Fibroblast of lung (primary cell): Measurements from ENCODE around the gene PLA2G1B. TPM values are rescaled to one million over a fixed set of nuclear protein-coding genes. Genes with fewer than 3 reads are reported as not detected.

Experiments
- DNase-seq, 2 donors: peaks; one replicate each; pipeline versions ENCODE4 v3.0.0 to v3.0.0-alpha.2; 2010; ENCODE audit warnings: low read depth in 2 of 2
- H2AFZ ChIP-seq: 2 replicates; pipeline ENCODE4 v1.5.1; 2012; ENCODE audit warnings: low read length, control low read depth, inconsistent platforms
- H3K27ac ChIP-seq: 2 replicates; pipeline ENCODE4 v1.5.1; 2011; ENCODE audit warnings: low read length, control low read depth; ENCODE audit not compliant: insufficient read depth
- H3K27me3 ChIP-seq: 2 replicates; pipeline ENCODE4 v1.5.1; 2011; ENCODE audit warnings: mild to moderate bottlenecking, low read length; ENCODE audit not compliant: control insufficient read depth, insufficient read depth
- H3K36me3 ChIP-seq: 2 replicates; pipeline ENCODE4 v1.5.1; 2011; ENCODE audit warnings: low read length; ENCODE audit not compliant: control insufficient read depth, insufficient read depth
- H3K4me1 ChIP-seq: 2 replicates; pipeline ENCODE4 v1.5.1; 2011; ENCODE audit warnings: low read length; ENCODE audit not compliant: control insufficient read depth, insufficient read depth; ENCODE audit errors: extremely low read depth
- H3K4me2 ChIP-seq: 2 replicates; pipeline ENCODE4 v1.5.1; 2011; ENCODE audit warnings: low read length, control low read depth; ENCODE audit not compliant: insufficient read depth; ENCODE audit errors: extremely low read depth
- H3K4me3 ChIP-seq, 4 experiments: fragments of 200-600 bp in 1 of 4; sonication (generic) in 1 of 4; replicated peaks in 1 of 4; 2 replicates each; pipeline ENCODE4 v1.5.1; 2011 to 2016; ENCODE audit warnings: low read length in 4 of 4, low read depth in 3 of 4, mild to moderate bottlenecking in 3 of 4, control low read depth in 2 of 4, inconsistent platforms in 1 of 4, mixed read lengths in 1 of 4; ENCODE audit not compliant: insufficient read depth in 1 of 4; ENCODE audit errors: control extremely low read depth in 1 of 4
- H3K79me2 ChIP-seq: 2 replicates; pipeline ENCODE4 v1.5.1; 2012; ENCODE audit warnings: mild to moderate bottlenecking, low read length, inconsistent platforms; ENCODE audit not compliant: control insufficient read depth, insufficient read depth
- H3K9ac ChIP-seq: 2 replicates; pipeline ENCODE4 v1.5.1; 2011; ENCODE audit warnings: mild to moderate bottlenecking, low read length, control low read depth; ENCODE audit not compliant: insufficient read depth
- H3K9me3 ChIP-seq: 2 replicates; pipeline ENCODE4 v1.5.1; 2012; ENCODE audit warnings: low read depth, low read length; ENCODE audit not compliant: control insufficient read depth, insufficient read depth
- H4K20me1 ChIP-seq: 2 replicates; pipeline ENCODE4 v1.5.1; 2011; ENCODE audit warnings: low read length; ENCODE audit not compliant: control insufficient read depth, insufficient read depth; ENCODE audit errors: extremely low read depth
- EZH2 ChIP-seq: IDR thresholded peaks from 2 replicates; pipeline ENCODE4 v1.5.1; 2012; ENCODE audit warnings: low read length, control low read depth, mild to moderate bottlenecking; ENCODE audit errors: missing control alignments
- polyA plus RNA-seq, 2 donors: library from polyadenylated mRNA; depleted of rRNA in 1 of 2; stranded (reverse) in 1 of 2; unstranded in 1 of 2; fragments of >200 nt; gene quantifications; 2 replicates each; pipeline ENCODE4 v1.2.1, GENCODE V29; 2011 to 2012; ENCODE audit warnings: missing spikeins in 1 of 2
- total RNA-seq: library from RNA; depleted of rRNA; stranded (reverse); fragments of >200 nt; gene quantifications from 2 replicates; pipeline ENCODE4 v1.2.1, GENCODE V29; 2014
- TF ChIP-seq, protein P1 (sequence below), 2 donors: IDR thresholded peaks in 1 of 2; conservative IDR thresholded peaks in 1 of 2; 1 replicate in 1 of 2; 2 replicates in 1 of 2; pipeline ENCODE4 v1.5.1; 2011 to 2012; ENCODE audit warnings: low read length in 2 of 2, control low read depth in 1 of 2, inconsistent platforms in 1 of 2, low read depth in 1 of 2, mild to moderate bottlenecking in 1 of 2

PLA2G1B gene
- total and polyA plus RNA-seq, 2 donors (not counting 1 experiment from before 2014, with no cell fraction given), result 0.20 TPM; not detected in 1

DNA sequence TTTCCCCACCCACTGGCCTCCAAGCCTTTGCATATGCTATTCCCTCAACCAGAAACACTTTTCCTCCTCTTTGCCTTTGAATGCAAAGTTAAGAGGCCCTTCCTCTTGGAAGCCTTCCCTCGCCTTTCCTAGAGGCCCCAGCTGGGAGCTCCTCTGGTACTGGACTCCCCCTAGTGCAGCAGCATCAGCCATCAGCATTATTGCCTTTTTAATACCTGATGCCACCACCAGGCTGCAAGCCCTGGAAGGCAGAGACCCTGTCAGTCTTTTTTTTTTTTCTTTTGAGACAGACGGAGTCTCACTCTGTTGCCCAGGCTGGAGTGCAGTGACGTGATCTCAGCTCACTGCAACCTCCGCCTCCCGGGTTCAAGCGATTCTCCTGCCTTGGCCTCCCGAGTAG, 19.1 kb upstream of the PLA2G1B start:
- no peaks in the 10 kb centered on the region for H4K20me1 ChIP-seq
- H2AFZ ChIP-seq, result no peak overlapping the region
- no peak for DNase-seq
- TF ChIP-seq, protein P1, sequence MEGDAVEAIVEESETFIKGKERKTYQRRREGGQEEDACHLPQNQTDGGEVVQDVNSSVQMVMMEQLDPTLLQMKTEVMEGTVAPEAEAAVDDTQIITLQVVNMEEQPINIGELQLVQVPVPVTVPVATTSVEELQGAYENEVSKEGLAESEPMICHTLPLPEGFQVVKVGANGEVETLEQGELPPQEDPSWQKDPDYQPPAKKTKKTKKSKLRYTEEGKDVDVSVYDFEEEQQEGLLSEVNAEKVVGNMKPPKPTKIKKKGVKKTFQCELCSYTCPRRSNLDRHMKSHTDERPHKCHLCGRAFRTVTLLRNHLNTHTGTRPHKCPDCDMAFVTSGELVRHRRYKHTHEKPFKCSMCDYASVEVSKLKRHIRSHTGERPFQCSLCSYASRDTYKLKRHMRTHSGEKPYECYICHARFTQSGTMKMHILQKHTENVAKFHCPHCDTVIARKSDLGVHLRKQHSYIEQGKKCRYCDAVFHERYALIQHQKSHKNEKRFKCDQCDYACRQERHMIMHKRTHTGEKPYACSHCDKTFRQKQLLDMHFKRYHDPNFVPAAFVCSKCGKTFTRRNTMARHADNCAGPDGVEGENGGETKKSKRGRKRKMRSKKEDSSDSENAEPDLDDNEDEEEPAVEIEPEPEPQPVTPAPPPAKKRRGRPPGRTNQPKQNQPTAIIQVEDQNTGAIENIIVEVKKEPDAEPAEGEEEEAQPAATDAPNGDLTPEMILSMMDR (conservative IDR thresholded peaks at IDR 0.05 in 1 of 2, IDR thresholded peaks at IDR 0.05 in 1 of 2; ENCODE audit: low read depth in 1 of 2, low read length in 2 of 2), result no peak
- no peak for TF ChIP-seq EZH2
- H3K36me3 ChIP-seq, result no peaks in the 10 kb centered on the region
- H3K9me3 ChIP-seq, result no peaks in the 10 kb centered on the region
- H3K4me3 ChIP-seq, result no peak overlapping the region
- no peak overlapping the region for H3K27ac ChIP-seq
- no peak overlapping the region for H3K4me2 ChIP-seq
- H3K9ac ChIP-seq, result no peak overlapping the region
- H3K79me2 ChIP-seq, result no peaks in the 10 kb centered on the region
- H3K4me1 ChIP-seq, result no peaks in the 10 kb centered on the region
- H3K27me3 ChIP-seq, result no peaks in the 10 kb centered on the region

- H3K27ac ChIP-seq, result no peak overlapping the region
- no peaks in the 10 kb centered on the region for H3K36me3 ChIP-seq
- H4K20me1 ChIP-seq, result no peaks in the 10 kb centered on the region
- H2AFZ ChIP-seq, result no peak overlapping the region
- no peak overlapping the region for H3K9ac ChIP-seq
- no peaks in the 10 kb centered on the region for H3K4me1 ChIP-seq
- no peak for TF ChIP-seq EZH2
- TF ChIP-seq, protein P1 (conservative IDR thresholded peaks at IDR 0.05 in 1 of 2, IDR thresholded peaks at IDR 0.05 in 1 of 2; ENCODE audit: low read depth in 1 of 2, low read length in 2 of 2), result no peak
- no peak overlapping the region for H3K4me2 ChIP-seq
- H3K79me2 ChIP-seq, result no peaks in the 10 kb centered on the region
- no peaks in the 10 kb centered on the region for H3K27me3 ChIP-seq
- H3K9me3 ChIP-seq, result no peaks in the 10 kb centered on the region
- no peak overlapping the region for H3K4me3 ChIP-seq
- no peak for DNase-seq
Measured at GRCh38 chr12:120346031-120346430, 18.5 kb upstream of the PLA2G1B start.

- no peaks in the 10 kb centered on the region for H3K79me2 ChIP-seq
- H3K27ac ChIP-seq, result no peak overlapping the region
- TF ChIP-seq, protein P1 (conservative IDR thresholded peaks at IDR 0.05 in 1 of 2, IDR thresholded peaks at IDR 0.05 in 1 of 2; ENCODE audit: low read depth in 1 of 2, low read length in 2 of 2), result no peak
- TF ChIP-seq EZH2, result no peak
- H3K4me1 ChIP-seq, result no peaks in the 10 kb centered on the region
- DNase-seq, result no peak
- no peak overlapping the region for H2AFZ ChIP-seq
- H3K9me3 ChIP-seq, result no peaks in the 10 kb centered on the region
- no peak overlapping the region for H3K4me2 ChIP-seq
- no peak overlapping the region for H3K9ac ChIP-seq
- H3K36me3 ChIP-seq, result no peaks in the 10 kb centered on the region
- no peaks in the 10 kb centered on the region for H3K27me3 ChIP-seq
- no peaks in the 10 kb centered on the region for H4K20me1 ChIP-seq
- H3K4me3 ChIP-seq, result no peak overlapping the region
Measured at GRCh38 chr12:120343692-120344091, 16.1 kb upstream of the PLA2G1B start.
